Measurements from ENCODE around the gene ATF7. TPM values are rescaled to one million over a fixed set of nuclear protein-coding genes. Genes with fewer than 3 reads are reported as not detected.
"Not testable (repeated sequence)": the region's sequence is repeated elsewhere in the genome, so short reads cannot be mapped to it uniquely, and the experiment has no call there.

The ATF7 gene
- total and polyA plus RNA-seq, 2 donors (not counting 1 experiment from before 2014, with no cell fraction given) = 15.7 to 42.2 TPM

DNA sequence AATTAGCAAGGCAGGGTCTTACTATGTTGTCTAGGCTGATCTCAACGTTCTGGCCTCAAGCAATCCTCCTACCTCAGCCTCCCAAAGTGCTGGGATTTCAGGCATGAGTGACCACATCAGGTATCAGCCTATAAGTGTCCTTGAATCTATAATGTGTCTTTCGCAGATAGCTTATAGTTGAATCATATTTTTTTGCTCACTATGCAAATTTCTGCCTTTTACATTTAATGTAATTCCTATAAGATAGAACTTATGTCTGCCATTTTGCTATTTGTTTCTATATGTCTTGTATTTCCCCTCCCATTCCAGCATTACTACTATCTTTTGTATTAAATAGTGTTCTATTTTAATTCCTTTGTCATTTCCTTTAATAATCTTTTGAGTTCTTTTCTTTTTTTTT is 10.5 kb upstream of the ATF7 start:
- no CpG with 5 or more reads among the region's 2 CpGs for WGBS (ENCODE audit: insufficient coverage)
- Mint-ChIP-seq H3K27ac (no peak overlapping the region), H3K9me3 (ENCODE audit: insufficient read depth) (no peaks in the 10 kb centered on the region), H3K27me3 (no peaks in the 10 kb centered on the region), H3K4me1 (no peaks in the 10 kb centered on the region), H3K4me3 (no peak overlapping the region)
- Histone ChIP-seq H4K20me1 (ENCODE audit: control insufficient read depth, insufficient read depth, low read length, poor library complexity, severe bottlenecking) (no peaks in the 10 kb centered on the region), H3K4me3 (ENCODE audit: control extremely low read depth in 1 of 5, extremely low read depth in 1 of 5, insufficient read depth in 1 of 5, low read depth in 2 of 5, low read length in 4 of 5) (no peak overlapping the region), H3K79me2 (ENCODE audit: control insufficient read depth, insufficient read depth, low read length) (no peaks in the 10 kb centered on the region), H3K27ac (ENCODE audit: low read length in 2 of 2) (no peak overlapping the region), H3K27me3 (replicated peaks in 1 of 4; ENCODE audit: control extremely low read depth in 1 of 4, control insufficient read depth in 3 of 4, insufficient read depth in 4 of 4, low read length in 3 of 4) (no peaks in the 10 kb centered on the region), H3K36me3 (replicated peaks in 1 of 2; ENCODE audit: control extremely low read depth in 1 of 2, control insufficient read depth in 1 of 2, extremely low read depth in 1 of 2, insufficient read depth in 2 of 2, low read length in 1 of 2) (no peaks in the 10 kb centered on the region), H3K9me3 (ENCODE audit: control extremely low read depth in 1 of 3, control insufficient read depth in 2 of 3, insufficient read depth in 1 of 3, low read length in 2 of 3) (no peaks in the 10 kb centered on the region), H3K4me1 (ENCODE audit: control insufficient read depth in 2 of 2, insufficient read depth in 2 of 2, low read length in 2 of 2) (no peaks in the 10 kb centered on the region), H3K4me2 (replicated peaks; ENCODE audit: low read depth, low read length, poor library complexity, severe bottlenecking) (no peak overlapping the region), H3K9ac (ENCODE audit: low read length) (no peak overlapping the region), H2AFZ (ENCODE audit: insufficient read depth, low read depth, low read length, poor library complexity, severe bottlenecking) (no peak overlapping the region)
- no peak for TF ChIP-seq EZH2 (IDR thresholded peaks at IDR 0.05; ENCODE audit: borderline replicate concordance, insufficient read depth, low read depth, low read length, poor library complexity, severe bottlenecking)
- TF ChIP-seq, protein P1, sequence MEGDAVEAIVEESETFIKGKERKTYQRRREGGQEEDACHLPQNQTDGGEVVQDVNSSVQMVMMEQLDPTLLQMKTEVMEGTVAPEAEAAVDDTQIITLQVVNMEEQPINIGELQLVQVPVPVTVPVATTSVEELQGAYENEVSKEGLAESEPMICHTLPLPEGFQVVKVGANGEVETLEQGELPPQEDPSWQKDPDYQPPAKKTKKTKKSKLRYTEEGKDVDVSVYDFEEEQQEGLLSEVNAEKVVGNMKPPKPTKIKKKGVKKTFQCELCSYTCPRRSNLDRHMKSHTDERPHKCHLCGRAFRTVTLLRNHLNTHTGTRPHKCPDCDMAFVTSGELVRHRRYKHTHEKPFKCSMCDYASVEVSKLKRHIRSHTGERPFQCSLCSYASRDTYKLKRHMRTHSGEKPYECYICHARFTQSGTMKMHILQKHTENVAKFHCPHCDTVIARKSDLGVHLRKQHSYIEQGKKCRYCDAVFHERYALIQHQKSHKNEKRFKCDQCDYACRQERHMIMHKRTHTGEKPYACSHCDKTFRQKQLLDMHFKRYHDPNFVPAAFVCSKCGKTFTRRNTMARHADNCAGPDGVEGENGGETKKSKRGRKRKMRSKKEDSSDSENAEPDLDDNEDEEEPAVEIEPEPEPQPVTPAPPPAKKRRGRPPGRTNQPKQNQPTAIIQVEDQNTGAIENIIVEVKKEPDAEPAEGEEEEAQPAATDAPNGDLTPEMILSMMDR (IDR thresholded peaks at IDR 0.05) = no peak
- ChIA-PET POLR2A (no interaction called here), CTCF (no interaction called here)
- DNase-seq (no peak), ATAC-seq (ENCODE audit: low read depth) (no peak)
- intact Hi-C loops (cut with micrococcal nuclease) = no loop called here

DNA sequence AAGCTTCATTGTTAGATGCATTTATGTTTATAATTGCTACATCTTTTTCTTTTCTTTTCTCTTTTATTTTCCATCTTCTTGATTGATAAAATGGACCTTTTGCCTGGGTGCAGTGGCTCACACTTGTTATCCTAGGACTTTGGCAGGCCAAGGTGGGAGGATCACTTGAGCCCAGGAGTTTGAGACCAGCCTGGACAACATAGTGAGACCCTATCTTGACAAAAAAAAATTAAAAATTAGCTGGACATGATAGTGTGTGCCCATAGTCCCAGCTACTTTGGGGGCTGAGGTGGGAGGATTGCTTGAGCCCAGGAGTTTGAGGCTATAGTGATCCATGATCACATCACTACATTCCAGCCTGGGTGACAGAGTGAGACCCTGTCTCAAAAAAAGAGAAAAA is 9.5 kb upstream of the ATF7 start:
- H3K27me3 ChIP-seq (replicated peaks in 1 of 4; ENCODE audit: control extremely low read depth in 1 of 4, control insufficient read depth in 3 of 4, insufficient read depth in 4 of 4, low read length in 3 of 4); DNase-seq; H3K9ac ChIP-seq (ENCODE audit: low read length); H3K27me3 Mint-ChIP-seq; intact Hi-C loops (cut with micrococcal nuclease); H3K4me1 Mint-ChIP-seq; ATAC-seq (ENCODE audit: low read depth); H3K4me3 ChIP-seq (ENCODE audit: control extremely low read depth in 1 of 5, extremely low read depth in 1 of 5, insufficient read depth in 1 of 5, low read depth in 2 of 5, low read length in 4 of 5); H3K27ac Mint-ChIP-seq; H3K36me3 ChIP-seq (replicated peaks in 1 of 2; ENCODE audit: control extremely low read depth in 1 of 2, control insufficient read depth in 1 of 2, extremely low read depth in 1 of 2, insufficient read depth in 2 of 2, low read length in 1 of 2); H3K9me3 ChIP-seq (ENCODE audit: control extremely low read depth in 1 of 3, control insufficient read depth in 2 of 3, insufficient read depth in 1 of 3, low read length in 2 of 3); H3K79me2 ChIP-seq (ENCODE audit: control insufficient read depth, insufficient read depth, low read length); H3K4me1 ChIP-seq (ENCODE audit: control insufficient read depth in 2 of 2, insufficient read depth in 2 of 2, low read length in 2 of 2); H3K4me3 Mint-ChIP-seq; CTCF ChIA-PET; H3K9me3 Mint-ChIP-seq (ENCODE audit: insufficient read depth); H2AFZ ChIP-seq (ENCODE audit: insufficient read depth, low read depth, low read length, poor library complexity, severe bottlenecking); POLR2A ChIA-PET; H3K27ac ChIP-seq (ENCODE audit: low read length in 2 of 2); H3K4me2 ChIP-seq (replicated peaks; ENCODE audit: low read depth, low read length, poor library complexity, severe bottlenecking); H4K20me1 ChIP-seq (ENCODE audit: control insufficient read depth, insufficient read depth, low read length, poor library complexity, severe bottlenecking): not testable (repeated sequence)

Measured in B cell (primary cell).